Esophagus squamous epithelium (tissue), 4 donors: Measurements from ENCODE around the gene BRD3.

Experiments used
- POLR2A ChIP-seq, 4 donors: fragments of 450-650 bp; IDR thresholded peaks; one replicate each; pipeline ENCODE4 v1.6.1; 2017; ENCODE audit warnings: antibody characterized with exemption in 4 of 4, mild to moderate bottlenecking in 4 of 4, moderate library complexity in 3 of 4
- TF ChIP-seq, protein P1 (sequence below), 6 experiments: fragments of 450-650 bp in 4 of 6; fragments of 200-600 bp in 2 of 6; sonication (generic) in 2 of 6; IDR thresholded peaks; one replicate each; pipeline ENCODE4 v1.5.1; 2016 to 2019; ENCODE audit warnings: antibody characterized with exemption in 6 of 6, mild to moderate bottlenecking in 4 of 6, moderate library complexity in 4 of 6

- no peak for TF ChIP-seq POLR2A (IDR thresholded peaks at IDR 0.05)
- TF ChIP-seq, protein P1, sequence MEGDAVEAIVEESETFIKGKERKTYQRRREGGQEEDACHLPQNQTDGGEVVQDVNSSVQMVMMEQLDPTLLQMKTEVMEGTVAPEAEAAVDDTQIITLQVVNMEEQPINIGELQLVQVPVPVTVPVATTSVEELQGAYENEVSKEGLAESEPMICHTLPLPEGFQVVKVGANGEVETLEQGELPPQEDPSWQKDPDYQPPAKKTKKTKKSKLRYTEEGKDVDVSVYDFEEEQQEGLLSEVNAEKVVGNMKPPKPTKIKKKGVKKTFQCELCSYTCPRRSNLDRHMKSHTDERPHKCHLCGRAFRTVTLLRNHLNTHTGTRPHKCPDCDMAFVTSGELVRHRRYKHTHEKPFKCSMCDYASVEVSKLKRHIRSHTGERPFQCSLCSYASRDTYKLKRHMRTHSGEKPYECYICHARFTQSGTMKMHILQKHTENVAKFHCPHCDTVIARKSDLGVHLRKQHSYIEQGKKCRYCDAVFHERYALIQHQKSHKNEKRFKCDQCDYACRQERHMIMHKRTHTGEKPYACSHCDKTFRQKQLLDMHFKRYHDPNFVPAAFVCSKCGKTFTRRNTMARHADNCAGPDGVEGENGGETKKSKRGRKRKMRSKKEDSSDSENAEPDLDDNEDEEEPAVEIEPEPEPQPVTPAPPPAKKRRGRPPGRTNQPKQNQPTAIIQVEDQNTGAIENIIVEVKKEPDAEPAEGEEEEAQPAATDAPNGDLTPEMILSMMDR (IDR thresholded peaks at IDR 0.05), result no peak
Observed at GRCh38 chr9:134014946-134015345, 52.9 kb downstream of the BRD3 start.
